Fibroblast of lung (primary cell): Measurements from ENCODE around the gene COLQ. TPM values are rescaled to one million over a fixed set of nuclear protein-coding genes. Genes with fewer than 3 reads are reported as not detected.

Experiments used
- DNase-seq, 2 donors: peaks; one replicate each; pipeline versions ENCODE4 v3.0.0 to v3.0.0-alpha.2; 2010; ENCODE audit warnings: low read depth in 2 of 2
- H2AFZ ChIP-seq: 2 replicates; pipeline ENCODE4 v1.5.1; 2012; ENCODE audit warnings: low read length, control low read depth, inconsistent platforms
- H3K27ac ChIP-seq: 2 replicates; pipeline ENCODE4 v1.5.1; 2011; ENCODE audit warnings: low read length, control low read depth; ENCODE audit not compliant: insufficient read depth
- H3K27me3 ChIP-seq: 2 replicates; pipeline ENCODE4 v1.5.1; 2011; ENCODE audit warnings: mild to moderate bottlenecking, low read length; ENCODE audit not compliant: control insufficient read depth, insufficient read depth
- H3K36me3 ChIP-seq: 2 replicates; pipeline ENCODE4 v1.5.1; 2011; ENCODE audit warnings: low read length; ENCODE audit not compliant: control insufficient read depth, insufficient read depth
- H3K4me1 ChIP-seq: 2 replicates; pipeline ENCODE4 v1.5.1; 2011; ENCODE audit warnings: low read length; ENCODE audit not compliant: control insufficient read depth, insufficient read depth; ENCODE audit errors: extremely low read depth
- H3K4me2 ChIP-seq: 2 replicates; pipeline ENCODE4 v1.5.1; 2011; ENCODE audit warnings: low read length, control low read depth; ENCODE audit not compliant: insufficient read depth; ENCODE audit errors: extremely low read depth
- H3K4me3 ChIP-seq, 4 experiments: fragments of 200-600 bp in 1 of 4; sonication (generic) in 1 of 4; replicated peaks in 1 of 4; 2 replicates each; pipeline ENCODE4 v1.5.1; 2011 to 2016; ENCODE audit warnings: low read length in 4 of 4, low read depth in 3 of 4, mild to moderate bottlenecking in 3 of 4, control low read depth in 2 of 4, inconsistent platforms in 1 of 4, mixed read lengths in 1 of 4; ENCODE audit not compliant: insufficient read depth in 1 of 4; ENCODE audit errors: control extremely low read depth in 1 of 4
- H3K79me2 ChIP-seq: 2 replicates; pipeline ENCODE4 v1.5.1; 2012; ENCODE audit warnings: mild to moderate bottlenecking, low read length, inconsistent platforms; ENCODE audit not compliant: control insufficient read depth, insufficient read depth
- H3K9ac ChIP-seq: 2 replicates; pipeline ENCODE4 v1.5.1; 2011; ENCODE audit warnings: mild to moderate bottlenecking, low read length, control low read depth; ENCODE audit not compliant: insufficient read depth
- H3K9me3 ChIP-seq: 2 replicates; pipeline ENCODE4 v1.5.1; 2012; ENCODE audit warnings: low read depth, low read length; ENCODE audit not compliant: control insufficient read depth, insufficient read depth
- H4K20me1 ChIP-seq: 2 replicates; pipeline ENCODE4 v1.5.1; 2011; ENCODE audit warnings: low read length; ENCODE audit not compliant: control insufficient read depth, insufficient read depth; ENCODE audit errors: extremely low read depth
- EZH2 ChIP-seq: IDR thresholded peaks from 2 replicates; pipeline ENCODE4 v1.5.1; 2012; ENCODE audit warnings: low read length, control low read depth, mild to moderate bottlenecking; ENCODE audit errors: missing control alignments
- polyA plus RNA-seq, 2 donors: library from polyadenylated mRNA; depleted of rRNA in 1 of 2; stranded (reverse) in 1 of 2; unstranded in 1 of 2; fragments of >200 nt; gene quantifications; 2 replicates each; pipeline ENCODE4 v1.2.1, GENCODE V29; 2011 to 2012; ENCODE audit warnings: missing spikeins in 1 of 2
- total RNA-seq: library from RNA; depleted of rRNA; stranded (reverse); fragments of >200 nt; gene quantifications from 2 replicates; pipeline ENCODE4 v1.2.1, GENCODE V29; 2014
- TF ChIP-seq, protein P1 (sequence below), 2 donors: IDR thresholded peaks in 1 of 2; conservative IDR thresholded peaks in 1 of 2; 1 replicate in 1 of 2; 2 replicates in 1 of 2; pipeline ENCODE4 v1.5.1; 2011 to 2012; ENCODE audit warnings: low read length in 2 of 2, control low read depth in 1 of 2, inconsistent platforms in 1 of 2, low read depth in 1 of 2, mild to moderate bottlenecking in 1 of 2

The COLQ gene
- total and polyA plus RNA-seq, 2 donors (not counting 1 experiment from before 2014, with no cell fraction given) = 0.33 to 0.34 TPM

DNA sequence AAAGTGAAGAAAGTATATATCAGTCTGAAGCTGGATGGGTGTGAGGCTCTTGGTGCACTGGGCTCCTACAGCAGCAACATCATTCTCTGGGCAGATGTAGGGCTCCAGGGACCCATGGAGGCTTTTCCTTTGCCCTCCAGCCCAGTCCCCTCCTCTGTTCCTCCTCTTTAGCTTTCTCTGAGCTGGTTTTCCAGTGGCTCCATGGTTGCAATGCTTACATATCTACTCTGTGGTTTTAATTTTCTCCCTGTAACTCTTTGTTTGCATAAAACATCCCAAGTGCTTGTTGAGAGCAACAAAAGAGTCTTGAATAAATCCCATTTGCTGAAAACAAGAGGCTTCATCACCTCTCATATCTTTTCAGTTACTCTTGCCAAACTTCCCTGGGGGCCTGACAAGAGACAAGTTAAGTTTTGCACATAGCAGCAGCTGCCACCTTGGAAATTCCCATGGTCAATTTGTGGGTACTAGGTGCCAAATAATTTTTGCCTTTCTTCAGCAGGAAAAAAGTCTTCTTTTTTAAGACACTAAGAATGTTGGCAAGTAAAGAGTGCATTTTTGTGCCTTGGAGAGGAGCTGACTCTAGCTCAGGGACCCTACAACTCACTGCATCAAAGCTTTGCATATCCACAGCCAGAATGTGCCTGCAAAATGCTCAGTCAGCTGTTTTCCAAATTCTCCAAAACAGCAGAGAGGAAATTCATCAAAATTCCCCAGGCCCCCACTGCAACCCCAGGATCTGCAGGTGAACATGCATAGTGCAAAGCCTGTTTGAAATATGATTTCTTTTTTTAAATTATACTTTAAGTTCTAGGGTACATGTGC, 41.9 kb downstream of the COLQ start:
- Histone ChIP-seq H3K9me3 (no peaks in the 10 kb centered on the region), H3K9ac (no peak overlapping the region), H3K4me3 (no peak overlapping the region), H3K4me2 (no peak overlapping the region), H3K27me3 (no peaks in the 10 kb centered on the region), H4K20me1 (no peaks in the 10 kb centered on the region), H3K36me3 (no peaks in the 10 kb centered on the region), H3K27ac (no peak overlapping the region), H3K4me1 (no peaks in the 10 kb centered on the region), H2AFZ (no peak overlapping the region), H3K79me2 (no peaks in the 10 kb centered on the region)
- TF ChIP-seq, protein P1, sequence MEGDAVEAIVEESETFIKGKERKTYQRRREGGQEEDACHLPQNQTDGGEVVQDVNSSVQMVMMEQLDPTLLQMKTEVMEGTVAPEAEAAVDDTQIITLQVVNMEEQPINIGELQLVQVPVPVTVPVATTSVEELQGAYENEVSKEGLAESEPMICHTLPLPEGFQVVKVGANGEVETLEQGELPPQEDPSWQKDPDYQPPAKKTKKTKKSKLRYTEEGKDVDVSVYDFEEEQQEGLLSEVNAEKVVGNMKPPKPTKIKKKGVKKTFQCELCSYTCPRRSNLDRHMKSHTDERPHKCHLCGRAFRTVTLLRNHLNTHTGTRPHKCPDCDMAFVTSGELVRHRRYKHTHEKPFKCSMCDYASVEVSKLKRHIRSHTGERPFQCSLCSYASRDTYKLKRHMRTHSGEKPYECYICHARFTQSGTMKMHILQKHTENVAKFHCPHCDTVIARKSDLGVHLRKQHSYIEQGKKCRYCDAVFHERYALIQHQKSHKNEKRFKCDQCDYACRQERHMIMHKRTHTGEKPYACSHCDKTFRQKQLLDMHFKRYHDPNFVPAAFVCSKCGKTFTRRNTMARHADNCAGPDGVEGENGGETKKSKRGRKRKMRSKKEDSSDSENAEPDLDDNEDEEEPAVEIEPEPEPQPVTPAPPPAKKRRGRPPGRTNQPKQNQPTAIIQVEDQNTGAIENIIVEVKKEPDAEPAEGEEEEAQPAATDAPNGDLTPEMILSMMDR (conservative IDR thresholded peaks at IDR 0.05 in 1 of 2, IDR thresholded peaks at IDR 0.05 in 1 of 2; ENCODE audit: low read depth in 1 of 2, low read length in 2 of 2) = no peak
- TF ChIP-seq EZH2 = no peak
- no peak for DNase-seq

DNA sequence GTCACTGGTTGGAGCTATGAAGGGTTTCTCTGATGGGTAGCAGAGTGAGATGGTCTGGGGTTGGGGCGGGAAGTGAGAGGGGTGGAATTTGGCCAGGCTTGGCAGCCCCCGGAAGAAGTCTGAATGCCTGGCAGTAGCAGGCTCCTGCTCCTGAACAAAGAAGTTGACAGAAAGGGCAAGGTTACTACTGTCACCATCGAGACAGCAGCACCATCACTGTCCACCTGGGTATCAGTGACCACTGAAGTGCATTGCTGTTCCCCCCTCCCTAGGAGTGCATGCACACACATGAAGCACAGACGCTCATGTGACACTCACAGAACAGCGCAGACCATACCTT, 42.9 kb downstream of the COLQ start:
- H3K9me3 ChIP-seq = no peaks in the 10 kb centered on the region
- no peaks in the 10 kb centered on the region for H3K27me3 ChIP-seq
- H4K20me1 ChIP-seq = no peaks in the 10 kb centered on the region
- H3K4me3 ChIP-seq = no peak overlapping the region
- DNase-seq = no peak
- H3K4me2 ChIP-seq = no peak overlapping the region
- no peaks in the 10 kb centered on the region for H3K36me3 ChIP-seq
- no peaks in the 10 kb centered on the region for H3K4me1 ChIP-seq
- no peak overlapping the region for H3K9ac ChIP-seq
- no peak overlapping the region for H2AFZ ChIP-seq
- TF ChIP-seq, protein P1 (conservative IDR thresholded peaks at IDR 0.05 in 1 of 2, IDR thresholded peaks at IDR 0.05 in 1 of 2; ENCODE audit: low read depth in 1 of 2, low read length in 2 of 2) = no peak
- TF ChIP-seq EZH2 = no peak
- no peaks in the 10 kb centered on the region for H3K79me2 ChIP-seq
- no peak overlapping the region for H3K27ac ChIP-seq

DNA sequence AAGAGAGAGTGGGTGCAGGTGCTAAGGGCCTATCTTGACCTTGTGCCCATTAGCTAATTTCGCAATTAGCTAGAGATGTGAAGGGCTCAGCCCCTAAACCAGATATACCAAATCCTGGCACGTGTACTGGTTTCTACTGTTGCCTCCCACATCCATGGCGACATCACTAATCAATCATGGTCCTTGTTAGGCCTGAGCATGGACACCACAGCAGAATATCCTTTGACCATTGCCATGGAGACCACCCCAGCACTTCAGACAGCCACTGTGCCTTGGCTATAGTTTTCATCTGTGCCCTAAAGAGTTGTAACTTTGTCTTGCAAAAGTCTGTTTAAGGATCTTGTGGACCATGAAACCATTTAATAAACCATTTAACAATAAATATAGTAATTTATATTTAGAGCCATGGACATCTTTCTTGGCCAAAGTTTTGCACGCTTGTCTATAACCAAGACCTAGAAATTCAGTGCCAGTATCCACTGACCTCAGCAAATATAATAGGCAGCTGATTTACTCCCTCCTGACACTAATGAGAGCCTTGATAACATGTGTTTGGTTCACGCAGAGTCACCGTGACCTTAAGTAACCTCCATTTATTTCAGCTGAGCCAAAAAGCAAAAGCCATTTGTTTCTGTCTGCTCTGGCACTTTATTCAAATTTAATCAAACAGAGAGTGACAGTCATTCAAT, 43.4 kb downstream of the COLQ start:
- Histone ChIP-seq H3K9me3 (no peaks in the 10 kb centered on the region), H2AFZ (no peak overlapping the region), H4K20me1 (no peaks in the 10 kb centered on the region), H3K27me3 (no peaks in the 10 kb centered on the region), H3K79me2 (no peaks in the 10 kb centered on the region), H3K4me2 (no peak overlapping the region), H3K9ac (no peak overlapping the region), H3K27ac (no peak overlapping the region), H3K4me3 (no peak overlapping the region), H3K36me3 (no peaks in the 10 kb centered on the region), H3K4me1 (no peaks in the 10 kb centered on the region)
- DNase-seq = no peak
- TF ChIP-seq EZH2 = no peak
- TF ChIP-seq, protein P1 (conservative IDR thresholded peaks at IDR 0.05 in 1 of 2, IDR thresholded peaks at IDR 0.05 in 1 of 2; ENCODE audit: low read depth in 1 of 2, low read length in 2 of 2) = no peak
